ENCODE measurements around the gene PLCE1.
"Not testable (repeated sequence)": the region's sequence is repeated elsewhere in the genome, so short reads cannot be mapped to it uniquely, and the experiment has no call there.

Gene PLCE1

GRCh38 chr10:93993782-93994437, at the start of gene PLCE1:
PLCE1 (plus strand) TSS chr10:93993931; CDS start chr10:94031047, 37,116 bp downstream.
- DNase-seq (ENCODE audit: low read depth), result no peak

DNA sequence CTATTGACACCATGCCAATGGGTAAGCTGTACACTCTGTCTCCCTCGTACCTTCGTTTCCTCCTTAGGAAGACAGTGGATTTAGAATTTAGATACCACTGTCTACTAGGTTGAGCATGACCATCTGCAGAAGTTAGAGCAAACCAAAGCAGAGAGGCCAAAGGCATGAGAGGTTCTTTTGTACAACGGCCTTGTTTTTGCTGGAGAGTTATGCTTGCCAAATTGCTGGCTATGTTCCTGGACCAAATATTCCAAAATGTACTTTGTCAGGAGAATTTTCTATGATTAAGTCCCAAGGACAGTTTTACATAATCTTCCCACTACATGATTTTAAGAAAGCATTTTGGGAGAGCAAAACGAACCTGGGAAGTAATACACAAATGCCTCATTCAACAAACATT, 47.9 kb upstream of the PLCE1 start:
- DNase-seq (ENCODE audit: low read depth), result no peak

DNA sequence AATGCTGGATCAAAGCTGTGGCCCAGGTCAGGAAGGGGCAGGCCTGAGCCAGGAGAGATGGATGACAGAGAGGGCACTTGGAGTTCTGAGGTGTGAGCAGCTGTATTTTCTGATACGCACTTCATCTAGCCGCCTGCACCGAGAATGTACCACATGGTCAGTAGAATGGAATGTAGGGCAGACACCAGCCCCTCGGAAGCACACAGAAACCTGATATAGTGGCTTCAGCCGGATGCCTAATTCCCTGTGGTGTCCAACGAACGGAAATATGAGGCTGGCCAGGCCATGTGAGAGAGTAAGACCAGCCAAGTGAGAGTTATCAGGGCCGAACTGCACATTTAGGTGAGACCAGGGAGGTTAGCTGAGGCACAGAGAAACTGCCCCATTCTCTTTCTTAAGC, 46.7 kb upstream of the PLCE1 start:
- DNase-seq (ENCODE audit: low read depth), result no peak

DNA sequence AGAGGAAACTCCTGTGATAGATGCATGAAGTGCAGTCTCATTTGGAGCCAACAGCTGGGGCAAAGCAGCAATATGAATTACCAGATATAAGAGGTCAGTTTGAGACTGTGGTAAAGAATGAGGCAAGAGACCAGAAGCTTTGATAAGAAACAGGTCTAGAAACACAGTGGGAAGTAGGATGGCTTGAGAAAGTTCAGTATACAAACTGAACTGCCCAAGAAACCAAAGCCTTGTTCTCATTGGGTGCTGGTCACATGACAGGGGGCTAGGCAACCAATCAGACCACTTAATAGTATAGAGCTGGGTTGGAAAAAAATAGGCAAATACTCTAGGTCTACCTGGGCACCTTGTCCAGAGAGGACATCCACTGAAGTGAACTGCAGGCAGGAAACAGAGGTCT, 46.2 kb upstream of the PLCE1 start:
- DNase-seq (ENCODE audit: low read depth), result no peak

- no peak for DNase-seq (ENCODE audit: low read depth)
Measured at GRCh38 chr10:93951905-93952304, 41.8 kb upstream of the PLCE1 start.

GRCh38 chr10:93954299-93954698, 39.4 kb upstream of the PLCE1 start:
- DNase-seq (ENCODE audit: low read depth), result no peak

- DNase-seq (ENCODE audit: low read depth), result no peak
Measured at GRCh38 chr10:93954726-93955363, 38.9 kb upstream of the PLCE1 start.

DNA sequence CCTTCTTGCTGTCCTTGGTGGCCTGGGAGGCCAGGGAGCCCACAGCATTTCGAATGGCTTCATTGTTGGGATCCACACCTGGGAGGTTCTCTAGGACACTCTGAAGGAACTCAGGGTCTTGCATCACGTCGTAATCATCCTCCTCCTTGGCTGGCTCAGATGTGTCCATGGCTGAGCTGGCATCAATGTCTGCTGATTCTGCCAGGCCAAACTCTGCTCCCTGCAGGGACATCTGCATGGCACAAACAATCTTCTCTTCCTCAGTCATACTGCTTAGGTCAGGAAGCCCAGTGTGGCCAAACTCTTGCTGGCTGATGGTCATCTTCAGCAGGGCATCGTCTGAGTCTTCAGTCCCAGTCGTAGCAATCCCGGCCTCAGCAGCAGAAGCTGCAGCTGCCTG, 34.9 kb upstream of the PLCE1 start:
- DNase-seq (ENCODE audit: low read depth), result no peak

- not testable (repeated sequence) for DNase-seq (ENCODE audit: low read depth)
Measured at GRCh38 chr10:93960988-93961387, 32.7 kb upstream of the PLCE1 start.

- no peak for DNase-seq (ENCODE audit: low read depth)
Measured at GRCh38 chr10:93962973-93963372, 30.8 kb upstream of the PLCE1 start.

DNA sequence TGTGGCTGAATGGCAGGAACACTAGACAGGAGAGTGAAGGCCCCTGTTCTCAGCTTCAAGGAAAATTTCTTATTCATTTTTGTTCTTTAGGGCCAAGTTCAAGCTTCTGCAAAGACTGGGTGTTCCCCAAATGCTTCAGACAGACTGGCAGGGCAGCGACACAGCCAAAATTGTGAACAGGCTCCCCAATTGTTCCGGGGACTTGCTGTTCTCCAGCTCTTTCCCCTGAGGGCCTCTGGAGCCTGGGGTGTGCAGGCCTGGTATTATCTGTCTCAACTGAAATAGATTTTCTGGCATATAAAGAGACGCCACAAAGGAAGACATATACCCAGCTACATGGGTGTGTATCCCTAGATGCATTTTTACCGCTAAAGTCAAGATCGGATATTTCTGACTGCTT, 30.3 kb upstream of the PLCE1 start:
- no peak for DNase-seq (ENCODE audit: low read depth)

GRCh38 chr10:93965911-93966310, 27.8 kb upstream of the PLCE1 start:
- no peak for DNase-seq (ENCODE audit: low read depth)

DNA sequence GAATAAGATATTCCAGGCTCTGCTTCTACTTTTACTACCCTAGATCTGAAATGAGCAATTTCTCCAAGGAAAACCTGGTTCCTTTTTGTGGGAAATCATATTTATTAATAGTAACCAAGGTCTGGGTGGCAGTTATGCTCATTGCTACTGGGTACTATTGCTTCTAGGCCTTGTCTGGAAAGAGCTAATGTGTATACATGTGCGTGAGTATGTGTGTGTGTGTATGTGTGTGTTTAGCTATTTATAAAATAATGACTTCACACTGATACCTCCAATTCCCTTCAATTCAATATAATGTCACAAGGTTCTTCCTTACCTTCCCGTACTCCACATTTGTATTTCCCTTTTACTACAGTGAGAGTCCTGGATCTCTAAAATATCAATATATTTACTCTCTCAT, 26.0 kb upstream of the PLCE1 start:
- DNase-seq (ENCODE audit: low read depth), result no peak

DNA sequence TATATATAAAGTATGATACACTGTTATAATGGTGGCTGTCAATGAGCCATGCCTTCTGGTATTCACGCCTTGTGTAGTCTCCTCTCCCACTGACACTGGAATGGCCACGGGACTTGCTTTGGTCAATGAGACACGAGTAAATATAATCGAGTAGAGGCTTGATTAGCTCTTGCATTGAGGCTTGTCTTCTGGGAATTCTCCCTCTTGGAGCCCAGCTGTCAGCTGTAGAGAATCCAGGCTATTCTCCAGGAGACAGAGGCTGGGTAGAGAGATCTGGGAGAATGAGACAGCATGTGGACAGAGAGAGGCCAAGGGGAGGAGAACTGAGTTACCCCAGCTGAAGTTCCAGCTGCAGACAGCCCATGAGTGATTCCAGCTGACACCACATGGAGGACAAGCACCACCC, 25.2 kb upstream of the PLCE1 start:
- no peak for DNase-seq (ENCODE audit: low read depth)

GRCh38 chr10:93970433-93971010, 23.2 kb upstream of the PLCE1 start:
- DNase-seq (ENCODE audit: low read depth), result not testable (repeated sequence)

GRCh38 chr10:93973748-93974445, 19.8 kb upstream of the PLCE1 start:
- no peak for DNase-seq (ENCODE audit: low read depth)

DNA sequence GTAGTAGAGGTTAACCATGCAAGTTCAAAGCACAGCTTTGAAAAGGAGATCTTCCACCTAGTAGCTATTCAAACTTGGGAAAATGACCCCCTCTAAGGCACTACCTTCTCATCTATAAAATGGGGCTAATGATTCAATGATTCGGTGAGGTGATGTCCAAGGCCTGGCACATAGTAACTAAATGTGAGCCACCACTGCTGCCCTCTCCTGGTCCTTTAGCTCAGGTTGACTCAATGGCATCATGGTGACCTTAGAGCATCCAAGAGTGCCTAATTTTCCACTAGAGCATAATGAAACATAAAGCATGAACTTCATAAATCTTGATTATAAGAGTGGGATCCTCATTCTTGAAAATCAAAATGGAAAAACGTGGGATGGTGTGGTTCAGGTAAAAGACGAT, 16.3 kb upstream of the PLCE1 start:
- no peak for DNase-seq (ENCODE audit: low read depth)

DNA sequence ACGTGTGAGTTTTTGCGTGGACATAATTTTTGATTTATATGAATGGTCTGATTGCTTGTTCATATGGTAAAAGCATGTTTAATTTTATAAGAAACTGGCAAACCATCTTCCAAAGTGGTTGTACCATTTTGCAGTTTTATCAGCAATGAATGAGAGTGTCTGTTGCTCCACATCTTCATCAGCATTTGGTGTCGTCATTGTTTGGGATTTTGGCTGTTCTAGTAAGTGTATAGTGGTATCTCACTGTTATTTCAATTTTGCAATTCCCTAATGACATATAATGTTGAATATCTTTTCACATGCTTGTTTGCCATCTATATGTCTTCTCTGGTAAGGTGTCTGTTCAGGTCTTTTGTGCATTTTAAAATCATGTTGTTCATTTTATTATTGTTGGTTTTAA, 13.2 kb upstream of the PLCE1 start:
- no peak for DNase-seq (ENCODE audit: low read depth)

- DNase-seq (ENCODE audit: low read depth), result no peak
Measured at GRCh38 chr10:93991114-93991513, 2.6 kb upstream of the PLCE1 start.

- DNase-seq (ENCODE audit: low read depth), result no peak
Measured at GRCh38 chr10:93991596-93992284, 2.0 kb upstream of the PLCE1 start.

DNA sequence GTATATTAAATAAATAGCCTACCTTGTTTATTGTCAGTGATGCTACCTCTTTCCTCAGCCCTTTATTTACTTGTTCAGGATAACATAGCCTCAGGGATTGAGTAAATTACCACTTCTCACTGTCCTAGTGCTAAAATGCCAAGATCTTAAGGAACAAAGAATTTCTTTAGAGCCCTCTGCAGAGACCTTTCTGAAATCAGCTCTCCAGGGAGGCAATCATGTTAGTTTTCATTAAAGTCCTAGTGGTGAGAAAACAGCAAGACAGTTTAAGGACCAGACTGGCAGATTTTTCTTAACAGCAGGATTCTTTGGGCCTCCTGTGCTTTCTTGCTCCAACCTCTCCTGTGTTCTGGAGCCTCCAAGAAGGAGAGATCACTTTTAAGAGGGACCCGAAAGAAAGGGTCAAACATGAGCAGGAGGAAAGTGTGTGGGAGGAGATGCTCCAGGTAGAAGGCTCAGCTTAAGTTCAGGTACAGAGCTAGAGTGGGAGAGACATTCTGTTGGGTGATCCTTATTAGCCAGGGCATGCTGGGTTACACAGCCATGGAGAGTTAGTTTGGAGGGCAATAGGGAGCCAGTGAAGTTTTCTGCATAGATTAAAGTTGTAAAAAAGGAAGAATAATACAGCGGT, 1.2 kb upstream of the PLCE1 start:
- DNase-seq (ENCODE audit: low read depth), result no peak

DNA sequence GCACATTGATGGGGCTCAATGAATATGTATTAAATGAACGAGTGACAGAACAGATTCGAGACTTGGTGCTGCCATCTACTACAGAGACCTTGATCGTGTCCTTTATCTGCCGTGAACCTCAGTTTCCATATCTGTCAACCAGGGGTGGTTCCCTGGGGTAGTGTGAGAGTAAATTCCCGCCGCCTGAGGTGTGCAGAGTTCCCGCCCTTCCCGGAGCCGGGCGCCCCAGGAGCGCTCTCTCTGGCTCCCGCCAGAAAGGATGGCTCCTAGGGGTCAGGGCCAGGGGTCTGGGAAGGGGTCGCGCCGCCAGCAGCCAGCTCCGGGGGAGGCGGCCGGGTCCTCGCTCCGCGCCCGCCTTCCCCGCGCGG, 333 bp upstream of the PLCE1 start:
- DNase-seq (ENCODE audit: low read depth), result no peak

All from stimulated activated CD4-positive, alpha-beta T cell treated with anti-CD3 and anti-CD28 coated beads, Interleukin-2, amount 100 ng/mL, for 4 hours (primary cell).